ENCODE data around the gene CDH13.

CDH13 gene

DNA sequence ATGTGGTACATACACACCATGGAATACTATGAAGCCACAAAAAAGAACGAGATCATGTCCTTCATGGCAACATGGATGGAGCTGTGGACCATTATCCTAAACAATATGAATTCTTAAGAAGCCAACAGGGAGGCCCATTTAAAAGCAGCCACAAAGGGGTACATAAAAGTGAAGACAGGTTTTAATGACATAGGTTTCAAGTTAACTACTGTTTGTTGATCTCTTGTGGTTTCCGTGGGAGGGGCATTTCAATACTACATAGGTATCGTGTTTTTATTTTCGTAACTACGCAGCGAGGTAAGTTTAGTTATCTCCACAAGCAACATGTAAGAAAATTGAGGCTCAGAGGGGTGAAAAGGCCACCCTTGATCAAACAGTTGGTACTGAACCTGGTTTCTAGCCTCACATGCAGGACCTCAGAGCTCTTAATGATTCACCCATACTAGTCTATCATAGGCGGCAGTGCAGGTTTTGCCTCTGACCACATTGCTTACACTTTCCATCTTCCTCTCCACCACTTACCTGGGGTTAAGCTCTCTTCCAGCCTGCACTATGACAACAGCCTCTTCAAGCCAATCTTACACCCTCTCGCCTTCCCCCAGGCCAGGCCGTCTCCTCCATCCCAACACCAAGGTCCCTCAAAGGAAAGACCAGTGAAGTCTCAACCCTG is 646.9 kb downstream of the CDH13 start:
- H3K27ac ChIP-seq (ENCODE audit: low read length) = no peak overlapping the region
- no peaks in the 10 kb centered on the region for H3K79me2 ChIP-seq (ENCODE audit: insufficient read depth, low read length)
- H3K36me3 ChIP-seq (ENCODE audit: insufficient read depth, low read length) = no peaks in the 10 kb centered on the region
- no peaks in the 10 kb centered on the region for H3K4me1 ChIP-seq (ENCODE audit: insufficient read depth, low read length)
- ATAC-seq (ENCODE audit: insufficient read depth, low read depth) (no peak), DNase-seq (no peak)
- H3K9ac ChIP-seq (ENCODE audit: low read depth, low read length) = no peak overlapping the region
- no peak overlapping the region for H2AFZ ChIP-seq (ENCODE audit: low read depth, low read length)
- no peak overlapping the region for H3K4me2 ChIP-seq (ENCODE audit: insufficient read depth, low read length)
- no peaks in the 10 kb centered on the region for H4K20me1 ChIP-seq (ENCODE audit: insufficient read depth, low read length)
- no peak overlapping the region for H3K4me3 ChIP-seq (ENCODE audit: low read depth in 1 of 2, low read length in 2 of 2)
- H3K9me3 ChIP-seq (ENCODE audit: insufficient read depth, low read length, severe bottlenecking) = no peaks in the 10 kb centered on the region
- peaks cover 10% of the 10 kb centered on the region for H3K27me3 ChIP-seq (ENCODE audit: insufficient read depth, low read length, poor library complexity)
- no peak for TF ChIP-seq CTCF (IDR thresholded peaks at IDR 0.05; ENCODE audit: borderline replicate concordance, extremely low read depth, low read length, poor library complexity, severe bottlenecking)
- TF ChIP-seq EZH2 (IDR thresholded peaks at IDR 0.05; ENCODE audit: borderline replicate concordance, low read depth, low read length, severe bottlenecking) = no peak

GRCh38 chr16:83279251-83279650 is 652.5 kb downstream of the CDH13 start:
- ATAC-seq (ENCODE audit: insufficient read depth, low read depth) = no peak
- H2AFZ ChIP-seq (ENCODE audit: low read depth, low read length) = no peak overlapping the region
- H3K79me2 ChIP-seq (ENCODE audit: insufficient read depth, low read length) = no peaks in the 10 kb centered on the region

GRCh38 chr16:83285921-83286320 is 659.2 kb downstream of the CDH13 start:
- no peak for DNase-seq

More at GRCh38 chr16:83279251-83279650, 652.5 kb downstream of the CDH13 start:
- H3K4me2 ChIP-seq (ENCODE audit: insufficient read depth, low read length) = no peak overlapping the region
- H3K9ac ChIP-seq (ENCODE audit: low read depth, low read length) = no peak overlapping the region
- no peak overlapping the region for H3K4me3 ChIP-seq (ENCODE audit: low read depth in 1 of 2, low read length in 2 of 2)
- H4K20me1 ChIP-seq (ENCODE audit: insufficient read depth, low read length) = no peaks in the 10 kb centered on the region
- DNase-seq = no peak
- no peaks in the 10 kb centered on the region for H3K4me1 ChIP-seq (ENCODE audit: insufficient read depth, low read length)
- no peaks in the 10 kb centered on the region for H3K36me3 ChIP-seq (ENCODE audit: insufficient read depth, low read length)
- H3K27ac ChIP-seq (ENCODE audit: low read length) = no peak overlapping the region
- H3K9me3 ChIP-seq (ENCODE audit: insufficient read depth, low read length, severe bottlenecking) = no peaks in the 10 kb centered on the region
- H3K27me3 ChIP-seq (ENCODE audit: insufficient read depth, low read length, poor library complexity) = peaks cover 10% of the 10 kb centered on the region
- TF ChIP-seq EZH2 (IDR thresholded peaks at IDR 0.05; ENCODE audit: borderline replicate concordance, low read depth, low read length, severe bottlenecking) = no peak
- no peak for TF ChIP-seq CTCF (IDR thresholded peaks at IDR 0.05; ENCODE audit: borderline replicate concordance, extremely low read depth, low read length, poor library complexity, severe bottlenecking)

More at GRCh38 chr16:83285921-83286320, 659.2 kb downstream of the CDH13 start:
- H3K36me3 ChIP-seq (ENCODE audit: insufficient read depth, low read length) = no peaks in the 10 kb centered on the region
- H2AFZ ChIP-seq (ENCODE audit: low read depth, low read length) = no peak overlapping the region
- no peak for TF ChIP-seq EZH2 (IDR thresholded peaks at IDR 0.05; ENCODE audit: borderline replicate concordance, low read depth, low read length, severe bottlenecking)
- TF ChIP-seq CTCF (IDR thresholded peaks at IDR 0.05; ENCODE audit: borderline replicate concordance, extremely low read depth, low read length, poor library complexity, severe bottlenecking) = no peak
- H3K79me2 ChIP-seq (ENCODE audit: insufficient read depth, low read length) = no peaks in the 10 kb centered on the region
- no peak overlapping the region for H3K9ac ChIP-seq (ENCODE audit: low read depth, low read length)
- H3K4me2 ChIP-seq (ENCODE audit: insufficient read depth, low read length) = no peak overlapping the region
- no peaks in the 10 kb centered on the region for H3K4me1 ChIP-seq (ENCODE audit: insufficient read depth, low read length)
- no peaks in the 10 kb centered on the region for H4K20me1 ChIP-seq (ENCODE audit: insufficient read depth, low read length)
- no peak overlapping the region for H3K27ac ChIP-seq (ENCODE audit: low read length)
- no peak for ATAC-seq (ENCODE audit: insufficient read depth, low read depth)
- H3K4me3 ChIP-seq (ENCODE audit: low read depth in 1 of 2, low read length in 2 of 2) = no peak overlapping the region
- H3K9me3 ChIP-seq (ENCODE audit: insufficient read depth, low read length, severe bottlenecking) = no peaks in the 10 kb centered on the region
- peaks cover 5% of the 10 kb centered on the region for H3K27me3 ChIP-seq (ENCODE audit: insufficient read depth, low read length, poor library complexity)
